ENCODE measurements around the gene DSEL. TPM values are rescaled to one million over a fixed set of nuclear protein-coding genes. Genes with fewer than 3 reads are reported as not detected.

Gene DSEL
- 25.1 and 25.8 TPM in 2 replicates for total RNA-seq (2014; rRNA removed; shearing (Covaris generic))

GRCh38 chr18:67516539-67517443 is at the start of gene DSEL:
DSEL (minus strand) TSS chr18:67516720; CDS start chr18:67514608, 2,112 bp downstream.
- DNase-seq (ENCODE audit: low spot score), result peak; percentile 85

- DNase-seq (ENCODE audit: low spot score), result no peak
These were observed 36.9 kb upstream of the DSEL start for GRCh38 chr18:67553437-67553836.

- DNase-seq (ENCODE audit: low spot score), result no peak
These were observed 34.5 kb upstream of the DSEL start for GRCh38 chr18:67550872-67551520.

GRCh38 chr18:67549946-67550345 is 33.4 kb upstream of the DSEL start:
- DNase-seq (ENCODE audit: low spot score), result no peak

- no peak for DNase-seq (ENCODE audit: low spot score)
These were observed 29.2 kb upstream of the DSEL start for GRCh38 chr18:67545681-67546080.

- no peak for DNase-seq (ENCODE audit: low spot score)
These were observed 24.0 kb upstream of the DSEL start for GRCh38 chr18:67540559-67540958.

- no peak for DNase-seq (ENCODE audit: low spot score)
These were observed 15.4 kb upstream of the DSEL start for GRCh38 chr18:67531929-67532328.

- DNase-seq (ENCODE audit: low spot score), result peak; percentile 96
These were observed 9.0 kb upstream of the DSEL start for GRCh38 chr18:67525328-67526099.

GRCh38 chr18:67520351-67520921 is 3.9 kb upstream of the DSEL start:
- DNase-seq (ENCODE audit: low spot score), result peak; percentile 63

GRCh38 chr18:67519592-67519991 is 3.1 kb upstream of the DSEL start:
- peak; percentile 77 for DNase-seq (ENCODE audit: low spot score)

GRCh38 chr18:67518566-67518965 is 2.0 kb upstream of the DSEL start:
- DNase-seq (ENCODE audit: low spot score), result no peak

- DNase-seq (ENCODE audit: low spot score), result no peak
These were observed 885 bp upstream of the DSEL start for GRCh38 chr18:67517444-67517765.

GRCh38 chr18:67515942-67516538 is 480 bp downstream of the DSEL start:
- DNase-seq (ENCODE audit: low spot score), result peak; percentile 88

GRCh38 chr18:67514901-67515540 is 1.5 kb downstream of the DSEL start:
- no peak for DNase-seq (ENCODE audit: low spot score)

GRCh38 chr18:67514465-67514864 is 2.1 kb downstream of the DSEL start:
- DNase-seq (ENCODE audit: low spot score), result no peak

GRCh38 chr18:67513280-67513679 is 3.2 kb downstream of the DSEL start:
- DNase-seq (ENCODE audit: low spot score), result peak; percentile 45

- DNase-seq (ENCODE audit: low spot score), result no peak
These were observed 4.7 kb downstream of the DSEL start for GRCh38 chr18:67511840-67512239.

GRCh38 chr18:67510831-67511230 is 5.7 kb downstream of the DSEL start:
- DNase-seq (ENCODE audit: low spot score), result no peak

GRCh38 chr18:67509741-67510391 is 6.7 kb downstream of the DSEL start:
- peak; percentile 20 for DNase-seq (ENCODE audit: low spot score)

GRCh38 chr18:67508146-67508545 is 8.4 kb downstream of the DSEL start:
- no peak for DNase-seq (ENCODE audit: low spot score)

- DNase-seq (ENCODE audit: low spot score), result no peak
These were observed 11.8 kb downstream of the DSEL start for GRCh38 chr18:67504739-67505138.
